ENCODE data around the gene INCENP. TPM values are rescaled to one million over a fixed set of nuclear protein-coding genes. Genes with fewer than 3 reads are reported as not detected.

INCENP gene
- total and polyA plus RNA-seq, 2 of the 13 experiments (the other 11 are each of a cell fraction or from before 2014, with no cell fraction given), result 14.1 to 37.3 TPM

DNA sequence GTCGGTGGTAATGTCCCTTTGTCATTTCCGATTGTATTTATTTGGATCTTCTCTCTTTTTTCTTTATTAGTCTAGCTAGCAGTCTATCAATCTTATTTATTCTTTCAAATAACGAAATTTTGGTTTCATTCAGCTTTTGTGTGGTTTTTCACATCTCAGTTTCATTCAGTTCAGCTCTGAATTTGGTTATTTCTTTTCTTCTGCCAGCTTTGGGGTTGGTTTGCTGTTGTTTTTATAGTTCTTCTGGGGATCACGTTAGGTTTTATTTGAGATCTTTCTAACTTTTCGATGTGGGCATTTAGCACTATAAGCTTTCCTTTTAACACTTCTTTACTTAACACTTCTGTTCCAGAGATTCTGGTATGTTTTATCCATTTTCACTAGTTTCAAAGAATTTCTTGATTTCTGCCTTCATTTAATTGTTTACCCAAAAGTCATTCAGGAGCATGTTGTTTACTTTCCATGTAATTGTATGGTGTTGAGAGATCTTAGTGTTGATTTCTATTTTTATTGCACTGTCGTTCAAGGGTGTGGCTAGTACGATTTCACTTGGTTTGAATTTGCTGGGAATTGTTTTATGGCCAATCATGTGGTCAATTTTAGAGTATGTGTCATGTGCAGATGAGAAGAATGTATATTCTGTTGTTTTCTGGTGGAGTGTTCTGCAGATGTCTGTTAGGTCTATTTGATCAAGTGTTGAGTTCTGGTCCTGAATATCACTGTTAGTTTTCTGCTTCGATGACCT lies 58.5 kb downstream of the INCENP start:
- no peak overlapping the region for H3K9ac ChIP-seq (ENCODE audit: insufficient read depth, low read depth, low read length)
- H3K79me2 ChIP-seq (ENCODE audit: insufficient read depth, low read length), result no peaks in the 10 kb centered on the region
- no TSS peak for BruUV-seq (replicated peaks)
- no peaks in the 10 kb centered on the region for H3K4me1 ChIP-seq (ENCODE audit: insufficient read depth, low read length)
- DNase-seq (ENCODE audit: low spot score), result no peak
- TF ChIP-seq GTF3A (CRISPR knock-in tag; conservative IDR thresholded peaks at IDR 0.05), result no peak
- TF ChIP-seq SCMH1 (CRISPR knock-in tag; IDR thresholded peaks at IDR 0.05; ENCODE audit: borderline replicate concordance), result no peak
- TF ChIP-seq ZNF761 (CRISPR knock-in tag; conservative IDR thresholded peaks at IDR 0.05), result no peak
- TF ChIP-seq, protein P1, sequence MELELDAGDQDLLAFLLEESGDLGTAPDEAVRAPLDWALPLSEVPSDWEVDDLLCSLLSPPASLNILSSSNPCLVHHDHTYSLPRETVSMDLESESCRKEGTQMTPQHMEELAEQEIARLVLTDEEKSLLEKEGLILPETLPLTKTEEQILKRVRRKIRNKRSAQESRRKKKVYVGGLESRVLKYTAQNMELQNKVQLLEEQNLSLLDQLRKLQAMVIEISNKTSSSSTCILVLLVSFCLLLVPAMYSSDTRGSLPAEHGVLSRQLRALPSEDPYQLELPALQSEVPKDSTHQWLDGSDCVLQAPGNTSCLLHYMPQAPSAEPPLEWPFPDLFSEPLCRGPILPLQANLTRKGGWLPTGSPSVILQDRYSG (CRISPR knock-in tag; IDR thresholded peaks at IDR 0.05), result no peak
- no peak for TF ChIP-seq HOXA9 (CRISPR knock-in tag; IDR thresholded peaks at IDR 0.05; ENCODE audit: borderline replicate concordance)
- TF ChIP-seq ZNF44 (CRISPR knock-in tag; IDR thresholded peaks at IDR 0.05), result no peak
- no peak for TF ChIP-seq ZNF737 (CRISPR knock-in tag; IDR thresholded peaks at IDR 0.05; ENCODE audit: borderline replicate concordance)
- no peak for TF ChIP-seq ATRX (CRISPR knock-in tag; IDR thresholded peaks at IDR 0.05; ENCODE audit: borderline replicate concordance)
- in situ Hi-C loops (cut with HindIII; ENCODE audit: extremely low pct_ligation_motif_present, low pct_unique_long_range_greater_than_20kb) (no loop called here), intact Hi-C loops (cut with micrococcal nuclease; ENCODE audit: unreplicated experiment) (no loop called here)
- no peaks in the 10 kb centered on the region for H4K20me1 ChIP-seq (ENCODE audit: insufficient read depth, low read length)
- H2AFZ ChIP-seq (ENCODE audit: low read length), result no peak overlapping the region
- FAIRE-seq, result no peak
- H3K27ac ChIP-seq (ENCODE audit: extremely low read length, insufficient read depth, low read length), result no peak overlapping the region
- no peak overlapping the region for H3K4me2 ChIP-seq (ENCODE audit: low read depth, low read length)
- H3K4me3 ChIP-seq (replicated peaks in 1 of 3; ENCODE audit: insufficient read depth in 1 of 3, low read depth in 2 of 3, low read length in 3 of 3), result no peak overlapping the region
- POLR2A ChIA-PET, result no interaction called here
- H3K27me3 ChIP-seq (ENCODE audit: control insufficient read depth in 1 of 2, insufficient read depth in 2 of 2, low read length in 2 of 2), result peaks cover 0 to 21% of the 10 kb centered on the region in 2 experiments; a peak in 4 of 5 replicates
- ATAC-seq, result no peak
- no peaks in the 10 kb centered on the region for H3K36me3 ChIP-seq (replicated peaks in 1 of 2; ENCODE audit: control insufficient read depth in 1 of 2, insufficient read depth in 2 of 2, low read length in 2 of 2)
- CTCF ChIA-PET (ENCODE audit: low intra/inter-chr PET ratio, low total read pairs), result no interaction called here
- WGBS (ENCODE audit: low lambda C conversion rate), result 0% methylated on average over 8 of the region's 8 CpGs
- H3K9me3 ChIP-seq (ENCODE audit: low read length), result no peaks in the 10 kb centered on the region

All from HepG2 (cell line).